HG03039 (cell line): ENCODE results near the gene MEI4.

Experiments used
- ATAC-seq: cut with Tn5 transposase; IDR thresholded peaks from one replicate; pipeline ENCODE4 v1.9.1; 2021; ENCODE audit warnings: mild to moderate bottlenecking, moderate library complexity; ENCODE audit not compliant: unreplicated experiment

MEI4 gene

DNA sequence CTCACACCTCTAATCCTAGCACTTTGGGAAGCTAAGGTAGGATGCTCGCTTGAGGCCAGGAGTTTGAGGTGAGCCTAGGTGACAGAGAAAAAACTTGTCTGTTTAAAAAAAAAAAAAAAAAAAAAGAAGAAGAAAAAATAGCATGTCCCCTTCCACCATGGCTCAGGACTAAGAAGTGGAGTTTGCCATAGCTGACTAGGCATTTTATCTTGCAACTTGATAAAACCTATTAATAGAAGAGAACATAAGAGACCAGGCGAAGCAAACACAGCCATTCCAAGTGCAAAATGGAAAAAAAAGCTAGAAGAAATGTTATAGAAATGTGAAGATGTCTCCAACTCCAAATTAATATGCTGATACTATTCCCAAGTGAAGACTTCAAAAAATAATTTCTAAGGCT, 277.5 kb downstream of the MEI4 start:
- ATAC-seq: no peak

DNA sequence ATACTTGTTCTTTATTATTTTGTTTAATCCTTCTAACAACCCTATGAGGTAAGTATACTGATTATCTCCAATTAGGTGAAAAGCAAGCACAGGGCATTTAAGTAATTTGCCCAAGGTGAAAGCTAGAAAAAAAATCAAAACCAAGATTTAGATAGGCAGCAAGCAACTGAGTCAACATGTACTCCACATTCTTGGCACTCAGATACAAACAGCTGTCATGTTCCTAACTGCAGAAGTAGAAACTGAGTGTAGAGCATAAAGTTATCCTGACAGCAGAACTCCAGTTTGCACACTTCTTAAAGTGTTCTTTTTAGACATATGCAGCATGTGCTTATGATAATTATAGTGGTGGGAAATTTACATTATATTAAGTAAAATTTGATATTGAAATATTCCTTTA, 278.1 kb downstream of the MEI4 start:
- no peak for ATAC-seq

DNA sequence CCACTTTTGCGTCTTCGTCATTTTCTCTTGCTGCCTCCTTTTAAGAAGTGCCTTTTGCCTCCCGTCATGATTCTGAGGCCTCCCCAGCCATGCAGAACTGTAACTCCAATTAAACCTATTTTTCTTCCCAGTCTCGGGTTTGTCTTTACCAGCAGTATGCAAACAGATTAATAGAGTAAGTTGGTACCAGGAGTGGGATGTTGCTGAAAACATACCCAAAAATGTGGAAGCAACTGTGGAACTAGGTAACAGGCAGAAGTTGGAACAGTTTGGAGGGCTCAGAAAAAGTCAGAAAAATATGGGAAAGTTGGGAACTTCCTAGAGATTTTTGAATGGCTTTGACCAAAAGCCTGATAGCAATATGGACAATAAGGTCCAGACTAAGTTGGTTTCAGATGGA, 309.2 kb downstream of the MEI4 start:
- ATAC-seq: no peak

DNA sequence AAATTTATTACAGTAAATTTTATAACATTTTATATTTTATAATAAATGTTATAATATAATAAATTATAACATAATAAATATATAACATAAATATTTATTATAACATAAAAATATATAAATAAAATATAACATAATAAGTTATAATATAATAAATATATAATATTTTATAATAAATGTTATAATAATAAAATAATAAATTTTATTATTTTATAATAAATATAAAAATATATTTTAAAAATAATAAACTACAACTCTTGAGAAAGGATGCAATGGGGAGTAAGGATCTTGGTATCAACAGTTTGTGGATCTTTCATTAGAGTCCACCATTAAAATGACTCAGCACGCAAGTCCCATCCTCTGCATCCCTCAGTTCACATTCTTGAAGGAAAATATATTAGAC, 312.6 kb downstream of the MEI4 start:
- ATAC-seq: no peak

DNA sequence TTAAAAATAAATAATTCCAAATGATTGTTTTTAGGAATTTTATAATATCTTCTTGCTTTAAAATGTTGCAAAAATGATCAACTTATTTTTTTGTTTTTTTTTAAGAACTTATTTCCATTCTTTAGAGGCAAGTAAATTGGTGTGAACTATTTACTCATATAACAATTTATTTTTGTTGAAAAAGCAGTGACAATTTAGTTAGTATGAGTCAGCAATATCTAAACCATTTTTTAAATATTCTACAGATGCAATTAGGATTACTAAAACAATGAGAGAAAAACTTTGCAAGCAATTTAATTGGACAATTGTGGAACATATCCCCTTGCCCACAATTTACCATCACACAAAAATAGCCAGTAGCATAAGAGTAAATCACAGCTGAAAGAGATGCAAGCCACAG, 319.5 kb downstream of the MEI4 start:
- ATAC-seq: no peak
